GM19238 (cell line): ENCODE measurements around the gene FHIT.

ENCODE experiments used
- DNase-seq: peaks from one replicate; pipeline ENCODE4 v3.0.0; 2011; ENCODE audit warnings: low spot score; ENCODE audit not compliant: insufficient read length

FHIT gene

GRCh38 chr3:59788801-59789200, 1462.5 kb downstream of the FHIT start:
- DNase-seq: no peak

GRCh38 chr3:59788133-59788532, 1463.1 kb downstream of the FHIT start:
- no peak for DNase-seq

- no peak for DNase-seq
Observed at GRCh38 chr3:59786374-59786773, 1464.9 kb downstream of the FHIT start.

GRCh38 chr3:59784164-59784563, 1467.1 kb downstream of the FHIT start:
- DNase-seq: no peak

GRCh38 chr3:59783468-59783988, 1467.7 kb downstream of the FHIT start:
- DNase-seq: no peak

GRCh38 chr3:59782664-59783063, 1468.6 kb downstream of the FHIT start:
- no peak for DNase-seq

GRCh38 chr3:59780209-59780608, 1471.0 kb downstream of the FHIT start:
- DNase-seq: no peak

- no peak for DNase-seq
Observed at GRCh38 chr3:59779260-59779659, 1472.0 kb downstream of the FHIT start.

- no peak for DNase-seq
Observed at GRCh38 chr3:59777667-59778077, 1473.6 kb downstream of the FHIT start.

GRCh38 chr3:59777066-59777465, 1474.2 kb downstream of the FHIT start:
- DNase-seq: no peak

GRCh38 chr3:59775761-59776325, 1475.4 kb downstream of the FHIT start:
- DNase-seq: no peak

GRCh38 chr3:59775106-59775505, 1476.1 kb downstream of the FHIT start:
- no peak for DNase-seq

GRCh38 chr3:59774634-59775033, 1476.6 kb downstream of the FHIT start:
- no peak for DNase-seq

GRCh38 chr3:59774000-59774399, 1477.3 kb downstream of the FHIT start:
- DNase-seq: no peak

GRCh38 chr3:59772416-59773408, 1478.5 kb downstream of the FHIT start:
- no peak for DNase-seq

- no peak for DNase-seq
Observed at GRCh38 chr3:59771768-59772181, 1479.5 kb downstream of the FHIT start.

- DNase-seq: no peak
Observed at GRCh38 chr3:59769127-59769750, 1482.0 kb downstream of the FHIT start.

GRCh38 chr3:59766200-59766872, 1484.9 kb downstream of the FHIT start:
- no peak for DNase-seq

- no peak for DNase-seq
Observed at GRCh38 chr3:59764171-59764570, 1487.1 kb downstream of the FHIT start.

- DNase-seq: no peak
Observed at GRCh38 chr3:59762941-59763340, 1488.3 kb downstream of the FHIT start.

- DNase-seq: no peak
Observed at GRCh38 chr3:59759298-59760031, 1491.8 kb downstream of the FHIT start.
